Measurements from ENCODE around the gene TANGO2.

Gene TANGO2

DNA sequence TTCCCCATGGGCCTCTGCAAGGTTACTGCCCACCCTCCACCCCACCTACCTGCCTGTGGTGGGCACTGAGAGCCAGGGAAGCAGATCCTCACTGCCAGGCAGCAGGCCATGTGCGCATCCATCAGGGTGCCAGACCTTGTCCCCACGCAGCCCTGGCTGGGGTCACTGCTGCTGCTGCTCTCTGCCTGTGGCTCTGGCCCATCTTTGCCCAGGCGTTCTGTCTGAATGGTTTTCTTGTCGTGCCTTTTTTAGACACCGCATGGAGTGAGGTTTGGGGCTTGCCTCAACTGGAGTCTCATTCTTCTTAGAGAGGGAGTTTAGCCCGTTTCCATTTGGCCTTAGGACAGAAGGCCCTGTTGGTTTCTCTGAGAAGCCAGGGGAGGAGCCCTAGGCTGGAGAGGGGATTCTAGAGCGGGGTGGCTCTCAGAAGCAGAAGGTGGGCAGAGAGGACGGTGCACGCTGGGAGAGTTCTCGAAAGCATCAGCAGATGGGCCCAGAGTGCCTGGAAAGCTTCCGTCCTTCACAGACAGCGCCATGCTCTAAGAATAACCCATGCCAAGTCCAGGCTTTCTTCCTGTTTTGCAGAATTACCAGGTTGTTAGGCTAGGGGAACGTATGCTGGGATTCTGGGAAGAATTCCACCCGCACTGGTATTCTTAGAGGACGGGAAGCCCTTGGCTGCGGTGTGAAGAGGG is 8.1 kb downstream of the TANGO2 start:
- no peak for DNase-seq

DNA sequence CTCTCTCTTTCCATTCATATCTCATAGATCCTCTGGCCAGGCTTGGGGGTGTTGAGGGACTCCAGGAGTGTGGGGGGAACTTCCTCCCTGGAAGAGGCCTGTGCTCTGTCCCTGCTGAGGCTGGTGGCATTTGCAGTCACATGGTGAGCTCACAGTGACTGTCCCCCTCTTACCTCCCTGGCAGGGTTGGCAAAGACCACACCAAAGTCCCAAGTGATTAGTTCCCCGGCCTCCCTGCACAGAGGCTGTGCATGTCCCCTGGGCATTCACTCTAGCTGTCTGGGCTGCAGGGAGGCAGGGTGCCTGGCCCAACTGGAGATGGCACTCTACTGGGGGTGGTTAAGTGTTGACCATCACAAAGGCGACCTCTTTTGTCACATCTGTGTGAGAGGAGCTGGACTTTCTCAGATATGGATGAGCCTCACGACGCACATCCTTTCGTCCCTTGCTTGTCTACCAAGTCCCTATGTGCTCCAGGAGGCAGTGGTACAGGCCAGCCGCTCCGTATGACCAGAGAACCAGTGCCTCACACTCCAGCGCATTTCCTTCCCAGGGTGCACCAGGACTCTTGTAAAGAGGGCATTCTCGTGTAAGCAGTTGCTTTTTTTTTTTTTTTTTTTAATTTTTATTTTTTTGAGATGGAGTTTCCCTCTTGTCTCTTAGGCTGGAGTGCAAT is 8.8 kb downstream of the TANGO2 start:
- DNase-seq: no peak

DNA sequence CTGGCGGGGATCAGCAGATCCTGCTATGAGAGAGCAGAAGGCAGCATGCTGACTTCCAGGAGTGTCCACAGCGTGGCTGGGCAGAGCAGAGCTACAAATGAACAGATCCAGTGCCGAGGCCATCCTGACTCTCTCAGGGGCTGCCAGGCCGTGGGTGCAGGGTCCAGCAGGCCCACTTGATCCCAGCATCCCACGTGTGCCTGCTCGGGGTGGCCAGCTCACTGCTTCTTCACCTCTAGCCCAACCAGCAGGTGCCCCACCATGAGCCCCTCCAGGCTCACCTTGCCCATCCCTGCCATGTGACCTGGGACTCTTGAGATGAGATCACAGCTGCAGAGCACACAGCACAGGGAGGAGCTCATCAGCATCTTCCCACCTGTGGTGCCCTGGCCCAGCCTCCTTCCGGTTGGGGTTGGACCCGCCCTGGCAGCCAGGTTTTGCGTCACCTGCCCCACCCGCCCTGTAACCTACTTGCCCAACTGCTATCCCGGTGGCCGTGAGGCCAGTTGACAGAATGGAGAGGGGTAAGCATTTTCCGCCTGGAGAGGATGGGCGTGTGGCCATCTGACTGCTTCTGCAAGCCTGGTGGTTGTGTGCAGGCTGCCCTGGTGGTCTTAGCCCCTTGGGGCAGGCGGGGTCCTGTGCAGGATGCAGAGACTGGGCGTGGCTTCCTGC is 11.0 kb downstream of the TANGO2 start:
- peak; percentile 65 for DNase-seq

DNA sequence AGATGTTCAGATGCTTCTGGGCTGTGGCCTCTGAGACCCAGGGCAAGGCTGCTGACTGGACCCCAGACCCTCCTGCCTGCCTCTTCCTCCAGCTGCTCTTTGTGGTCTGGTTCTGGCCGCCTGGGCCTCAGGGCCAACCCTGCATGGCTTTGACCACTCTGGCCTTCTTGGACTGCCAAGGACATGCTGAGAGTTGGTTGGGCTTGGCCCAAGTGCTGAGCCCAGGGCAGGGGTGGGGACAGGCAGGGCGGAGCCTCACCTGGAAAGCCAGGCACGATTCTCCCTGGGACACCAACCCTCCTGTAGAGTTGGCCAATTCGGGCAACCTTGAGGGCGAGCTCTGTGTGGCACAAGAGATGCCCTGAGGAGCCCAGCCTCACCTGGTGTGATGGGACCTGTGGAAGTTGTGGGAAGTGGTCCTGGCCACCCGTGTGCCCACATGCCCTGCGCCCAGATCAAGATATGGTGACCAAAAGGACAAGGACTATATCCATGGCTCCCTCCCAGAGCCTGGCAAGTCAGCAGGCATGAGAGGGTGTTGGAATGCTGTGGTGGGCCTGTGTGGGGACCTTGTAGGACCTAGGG is 11.6 kb downstream of the TANGO2 start:
- DNase-seq: no peak

DNA sequence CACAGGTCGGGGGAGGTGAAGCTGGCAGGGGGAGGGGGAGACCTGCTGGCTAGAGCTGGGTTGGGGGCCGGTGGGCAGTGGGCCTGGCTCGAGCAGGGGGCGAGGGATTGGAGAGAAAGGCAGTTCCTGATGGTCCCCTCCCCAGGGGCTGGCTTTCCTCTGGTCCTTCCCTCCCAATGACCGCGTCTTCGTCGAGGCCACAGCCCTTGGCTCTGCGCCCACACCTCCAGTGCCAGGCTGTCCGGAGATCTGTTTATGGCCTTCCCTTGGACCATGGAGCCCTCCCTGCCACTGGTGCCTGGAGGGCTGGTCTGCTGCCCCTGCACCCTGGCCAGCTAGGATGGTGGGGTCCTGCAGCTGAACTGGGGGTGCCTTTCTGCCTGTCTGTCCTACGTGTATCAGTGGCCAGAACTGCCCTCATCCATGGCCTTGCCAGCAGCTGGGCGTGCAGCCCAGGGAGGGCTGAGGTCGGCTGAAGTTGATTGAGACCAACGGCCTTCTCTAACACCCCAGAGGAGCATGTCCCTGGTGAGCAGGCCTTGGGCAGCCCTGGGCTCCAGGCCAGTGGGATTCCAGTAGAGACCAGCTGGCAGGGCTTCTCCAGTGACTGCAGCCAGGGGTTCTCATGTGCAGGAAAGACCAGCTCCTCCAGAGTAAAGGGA is 12.3 kb downstream of the TANGO2 start:
- no peak for DNase-seq

DNA sequence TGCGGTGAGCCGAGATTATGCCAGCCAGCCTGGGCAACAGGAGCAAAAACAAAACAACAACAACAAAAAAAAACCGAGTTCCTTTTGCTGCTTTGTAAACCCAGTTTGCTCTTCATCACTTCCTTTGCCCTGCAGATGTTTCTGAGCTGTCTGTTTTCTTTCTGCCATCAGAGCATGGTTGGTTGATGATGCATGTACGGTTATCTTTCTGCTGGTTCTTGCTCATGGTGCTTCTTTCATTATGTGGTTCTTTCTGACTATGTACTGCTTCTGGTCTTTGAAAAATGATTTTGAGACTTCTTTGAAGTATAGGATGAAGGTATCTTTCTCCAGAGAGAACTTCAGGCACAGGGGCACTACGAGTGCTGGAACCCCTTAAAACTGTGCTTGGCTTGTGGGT is 13.2 kb downstream of the TANGO2 start:
- DNase-seq: no peak

DNA sequence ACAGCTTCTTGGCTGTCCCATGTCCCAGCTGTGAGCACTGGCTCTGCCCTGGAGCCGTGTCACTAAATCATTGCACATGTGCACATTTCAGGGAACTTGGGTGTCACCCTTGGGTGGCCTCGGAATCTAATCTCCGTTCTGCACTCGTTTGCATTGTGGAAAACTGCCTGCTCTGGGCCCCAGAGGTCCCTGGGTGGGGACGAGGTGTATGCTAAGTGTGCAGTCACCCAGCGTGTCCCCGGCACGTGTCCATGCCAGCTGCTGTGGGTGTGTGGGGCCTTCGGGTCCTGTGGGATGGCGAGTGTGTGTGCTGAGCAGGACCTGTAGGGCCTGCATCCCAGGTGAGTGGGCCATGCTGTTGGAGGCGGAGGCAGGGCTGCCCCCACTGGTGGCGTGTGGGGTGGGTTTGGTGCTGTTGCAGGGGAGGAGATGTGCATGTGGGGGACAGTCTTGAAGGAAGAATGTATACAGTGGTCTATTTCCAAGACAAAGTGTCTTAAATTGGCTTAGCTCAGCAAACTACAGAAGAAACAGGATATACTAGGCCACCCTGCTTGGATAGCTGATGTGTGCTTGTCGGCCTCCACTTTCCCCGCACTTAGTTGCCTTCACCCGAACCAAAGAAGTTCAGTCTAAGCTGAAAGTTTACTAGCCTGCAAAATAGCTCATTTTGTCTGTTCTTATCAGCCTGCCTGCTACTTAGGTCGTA is 14.6 kb downstream of the TANGO2 start:
- no peak for DNase-seq

DNA sequence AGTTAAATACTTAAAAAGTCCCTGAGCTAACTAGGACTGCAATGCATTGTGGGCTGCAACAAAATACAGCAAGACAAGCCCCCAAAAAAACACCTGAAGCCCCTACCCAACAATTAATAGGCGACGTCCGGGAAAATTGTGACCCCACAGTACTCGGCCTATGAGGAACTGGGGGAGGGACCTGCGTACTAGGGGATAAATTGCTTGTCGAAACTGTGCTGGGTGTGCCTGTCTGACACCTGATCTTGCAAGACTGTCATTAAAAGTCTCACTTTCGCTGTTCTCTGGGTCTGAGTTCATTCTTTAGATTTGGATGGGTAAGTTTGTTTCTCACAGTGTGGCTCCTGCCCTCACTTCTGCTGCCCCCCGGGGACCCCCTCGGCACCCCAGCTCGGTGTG is 15.2 kb downstream of the TANGO2 start:
- no peak for DNase-seq

DNA sequence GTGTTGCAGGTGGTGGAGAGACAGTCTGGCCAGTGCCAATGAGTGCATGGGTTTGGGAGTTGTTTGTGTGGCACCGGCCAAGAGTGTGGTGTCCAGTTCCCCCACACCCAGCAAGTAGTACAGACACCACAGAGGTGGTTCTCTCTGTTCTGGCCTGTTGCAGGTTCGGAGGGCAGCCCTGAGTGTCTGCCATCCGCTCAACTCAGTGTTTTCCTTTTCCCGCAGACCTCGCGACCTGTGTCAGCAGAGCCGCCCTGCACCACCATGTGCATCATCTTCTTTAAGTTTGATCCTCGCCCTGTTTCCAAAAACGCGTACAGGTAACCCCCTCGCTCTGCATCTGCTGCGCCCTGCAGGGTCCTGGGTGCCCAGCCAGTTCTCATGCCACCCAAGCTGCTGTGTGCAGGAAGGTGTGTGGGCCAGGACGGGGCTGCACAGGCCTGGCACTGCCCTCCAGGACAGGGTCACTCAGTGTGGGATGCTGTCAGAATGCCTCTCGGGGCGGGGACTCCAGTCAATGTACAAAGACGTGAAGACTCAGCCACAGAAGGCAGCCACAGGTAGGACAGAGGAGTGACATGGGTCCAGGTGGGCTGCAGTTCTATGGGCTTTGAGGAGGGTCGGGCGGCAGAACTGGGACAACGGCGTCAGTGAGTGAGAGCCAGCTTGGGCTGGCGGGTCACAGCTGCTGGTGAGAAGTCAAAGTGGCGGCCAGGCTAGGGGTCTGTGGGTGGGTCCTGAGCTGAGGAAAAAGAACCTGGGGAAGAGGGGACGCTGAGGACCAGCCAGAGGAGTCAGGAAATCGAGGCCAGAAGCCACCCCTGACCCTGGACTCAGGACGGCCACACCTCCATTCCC is 15.9 kb downstream of the TANGO2 start:
- no peak for DNase-seq

DNA sequence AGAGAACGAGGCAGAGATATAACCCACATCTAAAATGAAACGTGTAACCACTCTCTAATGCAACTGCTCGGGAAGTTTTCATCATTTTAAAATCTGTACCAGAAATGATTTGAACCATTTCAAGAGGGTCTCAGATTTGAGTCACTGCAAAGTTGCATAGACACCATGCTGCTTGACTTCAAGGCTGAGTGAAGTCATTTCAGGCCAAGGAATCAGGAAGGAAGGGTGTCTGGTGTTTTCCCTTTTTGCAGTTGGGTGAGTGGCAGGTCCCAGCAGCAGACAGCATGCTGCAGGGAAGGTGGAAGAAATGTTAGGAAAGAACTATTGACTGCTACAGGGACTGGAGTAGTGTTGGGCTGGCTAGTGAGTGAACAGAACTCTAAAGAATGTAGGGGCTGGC is 16.5 kb downstream of the TANGO2 start:
- DNase-seq: no peak

DNA sequence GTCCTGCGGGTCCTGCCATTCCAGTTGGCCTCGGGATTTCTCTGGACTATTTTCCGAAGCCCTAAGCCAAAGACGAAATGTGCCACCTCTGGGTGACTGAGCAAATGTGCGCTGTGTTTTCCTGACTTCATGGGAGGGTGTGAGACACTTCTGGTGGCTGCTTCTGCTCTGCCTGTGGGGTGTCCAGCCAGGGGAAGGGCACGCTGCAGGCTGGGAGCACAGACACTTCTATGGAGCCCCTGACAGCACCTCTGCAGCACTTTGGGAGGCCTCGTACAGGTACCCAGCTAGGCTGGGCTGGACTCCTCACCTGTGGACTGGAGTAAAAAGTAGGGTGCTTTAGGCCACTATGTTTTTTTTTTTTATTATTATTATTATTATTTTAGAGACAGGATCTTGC is 17.7 kb downstream of the TANGO2 start:
- no peak for DNase-seq

DNA sequence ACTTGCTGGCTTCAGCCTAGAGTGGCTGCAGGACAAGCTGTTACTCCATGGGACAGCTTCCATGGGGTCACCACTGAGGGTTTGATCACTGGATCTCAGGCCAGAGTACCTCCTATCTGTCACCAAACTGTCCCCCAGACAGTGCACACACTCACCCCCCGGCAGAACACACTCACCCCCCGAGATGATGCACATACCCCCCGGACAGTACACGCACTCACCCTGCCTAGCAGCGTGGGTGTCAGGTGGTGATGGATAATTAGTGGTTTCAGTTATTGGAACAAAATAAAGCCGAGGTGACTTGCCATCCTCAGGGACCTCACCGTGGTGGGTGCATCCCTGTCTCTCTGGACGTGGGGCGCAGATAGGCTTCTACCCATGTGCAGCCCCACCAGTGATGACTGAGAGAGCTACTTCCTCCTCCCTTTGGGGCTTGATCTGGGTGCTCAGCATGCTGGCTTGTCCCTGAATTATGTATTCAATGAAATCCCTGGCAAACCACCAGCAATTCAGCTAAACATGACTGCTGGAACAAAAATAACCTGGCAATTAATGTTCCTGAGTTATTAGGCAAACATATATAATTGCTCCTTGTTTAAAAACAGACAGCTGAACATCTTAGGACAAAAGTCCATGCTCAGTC is 18.9 kb downstream of the TANGO2 start:
- DNase-seq: no peak

DNA sequence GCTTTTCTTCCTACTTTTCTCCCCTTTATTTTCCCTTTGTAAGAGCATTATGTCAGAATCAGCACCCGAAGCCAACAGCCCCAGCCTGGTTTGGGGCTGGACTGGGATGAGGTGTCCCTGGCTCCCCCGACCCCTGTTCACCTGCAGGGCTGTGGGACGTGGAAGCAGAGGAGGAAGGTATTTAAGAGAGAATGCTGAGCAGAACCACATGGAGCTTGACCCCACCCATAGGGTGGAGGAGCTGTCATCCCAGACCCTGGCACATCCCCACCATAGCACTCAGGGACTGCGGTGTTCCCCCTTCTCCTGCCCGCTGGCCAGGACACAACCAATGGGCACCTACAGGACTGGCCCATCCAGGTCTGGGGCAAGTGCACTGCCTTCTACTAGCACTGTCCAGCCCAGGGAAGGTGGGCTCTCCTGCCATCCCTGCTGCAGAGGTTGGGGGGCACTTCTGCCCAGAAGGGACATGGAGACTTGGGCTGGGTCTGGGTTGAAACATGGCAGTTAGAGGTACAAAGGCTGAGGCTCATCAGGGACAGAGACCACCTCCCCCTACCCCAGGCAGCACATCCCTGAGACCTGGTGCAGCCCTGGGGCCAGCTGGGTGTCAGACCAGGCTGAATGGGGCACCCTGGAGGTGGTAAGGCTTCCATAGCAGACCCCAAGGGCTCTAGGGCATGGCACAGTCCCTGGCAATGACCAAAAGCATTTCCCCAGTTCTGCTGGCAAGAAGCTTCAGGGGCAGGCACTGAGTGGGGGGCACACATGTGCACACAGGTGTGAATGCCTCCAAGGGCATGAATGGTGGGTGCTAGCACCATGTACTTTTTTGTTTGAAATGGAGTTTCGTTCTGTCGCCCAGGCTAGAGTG is 19.7 kb downstream of the TANGO2 start:
- DNase-seq: no peak

DNA sequence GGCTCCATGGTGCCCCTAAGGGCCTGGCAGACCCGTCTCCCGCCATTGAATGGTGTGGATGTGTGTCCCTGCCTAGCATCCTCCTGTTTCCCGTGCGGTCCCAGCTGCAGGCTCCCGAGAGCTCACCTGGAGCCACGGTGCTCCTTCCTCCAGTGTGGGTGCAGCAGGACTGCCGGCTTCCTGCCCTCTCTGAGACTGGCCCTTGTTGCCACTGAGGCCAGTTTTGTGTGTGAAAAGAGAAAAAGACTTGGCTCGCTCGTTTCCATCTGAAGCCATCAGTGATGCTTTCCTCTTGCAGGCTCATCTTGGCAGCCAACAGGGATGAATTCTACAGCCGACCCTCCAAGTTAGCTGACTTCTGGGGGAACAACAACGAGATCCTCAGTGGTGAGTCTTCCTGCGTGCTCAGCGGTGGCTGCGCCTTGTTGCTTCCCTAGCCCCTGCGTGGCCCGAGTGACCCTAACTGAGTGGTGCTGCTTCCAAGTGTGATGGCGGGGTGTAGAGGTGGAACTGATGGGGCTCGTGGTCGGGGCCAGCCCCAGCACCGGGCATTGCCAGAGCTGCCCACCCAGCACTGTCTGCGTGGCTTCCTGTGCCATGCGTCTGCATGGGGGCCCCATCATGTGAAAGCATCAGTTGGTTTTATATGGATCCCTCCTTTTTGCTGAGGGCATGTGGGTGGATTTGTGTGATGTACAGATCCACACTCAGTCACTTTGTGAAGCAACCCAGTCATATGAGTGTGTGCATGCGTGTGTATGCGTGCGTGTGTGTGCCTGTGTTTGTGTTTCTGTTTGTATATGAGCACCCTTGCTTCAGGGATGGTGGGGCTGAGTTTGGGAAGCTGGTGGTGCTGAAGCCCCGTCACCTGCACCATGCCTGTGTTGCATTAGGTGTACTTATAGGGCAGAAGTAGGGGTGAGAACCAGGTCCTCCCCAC is 22.4 kb downstream of the TANGO2 start:
- DNase-seq: no peak

DNA sequence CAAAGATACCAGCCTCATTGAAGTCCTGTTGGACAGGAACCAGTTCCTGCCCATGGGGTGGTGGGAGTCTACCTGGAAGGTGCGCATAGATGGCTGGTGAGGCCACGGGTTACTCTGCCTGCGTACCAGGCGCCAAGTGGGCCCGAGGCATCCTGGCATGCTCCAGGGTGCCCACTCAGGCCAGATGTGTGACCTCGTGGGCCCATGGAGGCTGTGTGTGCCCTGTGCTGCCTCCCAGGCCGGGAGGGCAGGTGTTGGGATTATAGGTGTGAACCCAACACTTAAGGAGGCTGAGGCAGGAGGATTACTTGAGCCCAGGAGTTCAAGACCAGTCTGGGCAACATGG is 23.1 kb downstream of the TANGO2 start:
- no peak for DNase-seq

DNA sequence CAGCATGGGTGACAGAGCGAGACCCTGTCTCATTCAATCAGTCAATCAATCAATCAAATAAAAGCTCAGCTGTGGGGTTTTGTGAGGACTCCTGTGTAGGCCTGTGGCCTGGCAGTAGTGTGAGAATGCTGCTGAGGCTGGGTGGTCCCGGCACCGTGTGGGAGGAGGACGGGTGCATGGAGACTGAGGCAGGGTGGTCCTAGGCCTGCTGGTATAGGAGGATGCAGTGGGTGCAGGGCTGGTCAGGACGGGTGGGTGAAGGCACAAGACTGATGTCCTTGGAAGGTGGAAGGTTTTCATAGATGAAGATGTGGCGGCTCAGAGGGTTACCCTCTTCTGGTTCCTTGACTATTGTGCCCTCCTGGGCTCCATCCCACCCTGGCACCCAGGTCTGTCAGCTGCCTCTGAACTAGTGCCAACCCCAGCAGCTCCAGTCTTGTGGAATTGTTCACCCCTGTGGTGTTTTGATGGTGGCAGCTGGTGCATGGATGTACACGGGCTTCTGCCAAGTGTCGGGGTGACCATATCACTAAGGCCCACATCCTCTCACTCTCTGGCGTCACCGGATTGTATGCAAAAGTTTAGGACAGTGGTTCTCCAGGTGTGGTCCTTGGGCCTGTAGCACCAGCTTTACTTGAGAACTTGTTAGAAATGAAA is 23.7 kb downstream of the TANGO2 start:
- DNase-seq: no peak

DNA sequence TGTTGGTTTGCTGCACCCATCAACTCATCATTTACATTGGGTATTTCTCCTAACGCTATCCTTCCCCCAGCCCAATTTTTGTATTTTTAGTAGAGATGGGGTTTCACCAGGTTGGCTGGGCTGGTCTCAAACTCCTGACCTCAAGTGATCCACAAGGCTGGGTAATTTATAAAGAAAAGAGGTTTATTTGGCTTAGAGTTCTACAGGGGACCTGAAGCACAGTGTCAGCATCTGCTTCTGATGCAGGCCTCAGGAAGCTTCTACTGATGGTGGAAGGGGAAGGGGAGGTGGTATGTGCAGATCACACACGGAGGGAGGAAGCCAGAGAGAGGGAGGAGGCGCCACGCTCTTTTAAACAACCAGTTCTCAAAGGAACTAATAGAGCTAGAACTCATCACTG is 25.8 kb downstream of the TANGO2 start:
- DNase-seq: no peak

DNA sequence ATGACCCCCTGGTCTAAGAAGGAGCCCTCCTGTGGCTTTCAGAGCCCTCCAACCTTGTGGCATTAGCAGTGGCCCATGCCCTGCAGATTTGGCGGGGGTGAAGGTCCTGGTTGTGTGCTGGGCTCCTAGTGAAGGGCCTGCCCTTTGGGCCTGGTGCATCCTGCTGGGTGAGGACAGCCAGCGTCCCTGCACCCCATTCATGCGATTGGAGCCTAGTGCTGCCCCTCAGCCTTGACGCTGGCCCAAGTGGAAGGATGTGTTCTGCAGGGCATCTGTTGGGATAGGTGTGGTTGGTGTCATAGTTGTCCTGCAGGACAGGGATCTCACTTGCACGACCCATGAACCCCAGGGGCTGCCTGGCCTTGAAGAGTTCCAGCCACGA is 31.0 kb downstream of the TANGO2 start:
- DNase-seq: no peak
